NCI-H1694 (cell line): ENCODE measurements around the gene LRTM2.

ENCODE experiments used
- DNase-seq: peaks from one replicate; lab custom pipeline; 2025; lab: John Stamatoyannopoulos, UW

The LRTM2 gene

DNA sequence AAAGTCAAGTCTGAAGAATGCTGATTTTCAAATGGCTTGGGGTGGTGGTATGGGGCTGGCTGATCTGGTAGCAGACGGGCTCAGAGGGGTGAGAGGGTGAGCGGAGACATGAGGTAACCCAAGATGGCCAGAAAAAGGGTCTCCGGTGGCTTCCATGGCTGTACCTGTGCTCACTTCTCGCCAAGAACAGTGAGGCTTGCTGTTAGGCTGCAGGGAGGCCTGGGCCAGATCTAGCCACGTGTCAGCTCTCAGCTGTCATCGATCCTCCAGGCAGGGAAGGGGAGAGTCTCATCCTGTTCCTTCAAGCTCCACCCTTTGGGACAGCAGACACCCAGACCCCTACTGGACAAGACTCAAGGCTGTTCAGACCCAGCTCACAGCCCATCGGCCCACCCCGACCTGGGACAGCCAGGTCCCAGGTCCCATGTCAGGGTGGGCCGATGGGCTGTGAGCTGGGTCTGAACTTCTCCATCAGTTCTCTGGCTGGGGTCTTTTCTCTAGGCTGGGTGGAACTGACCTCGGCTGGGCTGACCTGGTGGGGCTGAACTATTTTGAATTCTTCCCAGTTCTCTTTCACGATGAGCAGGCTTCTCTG is 9.0 kb downstream of the LRTM2 start:
- no peak for DNase-seq

DNA sequence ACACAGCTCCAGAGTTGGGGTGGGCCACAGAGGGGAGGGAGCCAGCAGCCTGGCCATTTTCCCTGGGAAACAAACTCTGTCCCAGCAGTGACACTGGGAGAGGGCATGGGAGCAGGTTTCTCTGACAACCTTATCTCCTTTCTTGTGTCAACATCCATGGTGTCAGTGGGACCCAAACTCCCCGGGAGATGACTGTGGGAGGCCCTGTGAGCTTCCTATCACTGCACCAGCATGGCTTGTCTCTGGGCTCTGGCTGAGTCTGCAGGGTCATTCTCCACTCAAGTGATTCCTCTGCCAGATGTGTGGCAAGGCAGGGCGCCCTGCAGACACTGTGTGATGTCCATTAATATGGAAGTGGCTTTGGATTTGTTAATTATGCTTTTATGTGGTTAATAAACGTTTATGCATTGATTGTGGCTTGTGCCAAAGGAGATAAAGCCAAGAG is 10.1 kb downstream of the LRTM2 start:
- no peak for DNase-seq

DNA sequence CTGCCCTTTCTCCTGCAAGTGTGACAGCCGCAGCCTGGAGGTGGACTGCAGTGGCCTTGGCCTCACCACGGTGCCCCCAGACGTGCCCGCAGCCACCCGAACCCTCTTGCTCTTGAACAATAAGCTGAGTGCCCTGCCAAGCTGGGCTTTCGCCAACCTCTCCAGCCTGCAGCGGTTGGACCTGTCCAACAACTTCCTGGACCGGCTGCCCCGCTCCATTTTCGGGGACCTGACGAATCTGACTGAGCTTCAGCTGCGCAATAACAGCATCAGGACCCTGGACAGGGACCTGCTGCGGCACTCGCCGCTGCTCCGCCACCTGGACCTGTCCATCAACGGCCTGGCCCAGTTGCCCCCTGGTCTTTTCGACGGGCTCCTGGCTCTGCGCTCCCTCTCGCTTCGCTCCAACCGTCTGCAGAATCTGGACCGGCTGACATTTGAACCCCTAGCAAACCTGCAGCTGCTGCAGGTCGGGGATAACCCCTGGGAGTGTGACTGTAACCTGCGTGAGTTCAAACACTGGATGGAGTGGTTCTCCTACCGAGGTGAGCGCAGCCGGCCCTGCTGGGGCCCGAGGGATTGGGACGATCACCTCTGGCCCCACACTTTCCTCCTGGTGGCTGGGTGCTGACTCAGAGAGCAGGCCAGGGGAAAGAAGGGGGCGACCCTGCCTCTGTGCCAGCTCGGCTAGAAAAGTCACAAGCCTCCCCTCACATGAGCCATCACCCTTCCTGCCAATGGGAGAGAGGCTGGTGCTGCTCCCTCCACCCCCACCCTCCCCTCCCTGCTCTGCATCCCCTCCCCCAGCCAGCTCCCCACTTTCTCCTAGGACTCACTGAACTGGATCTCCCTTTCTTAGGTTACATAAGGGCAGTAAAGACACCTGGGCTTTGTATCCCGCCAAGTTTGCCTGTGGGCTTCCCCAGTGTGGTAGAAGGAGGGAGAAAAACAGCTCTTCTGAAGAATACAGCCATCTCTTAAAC is 10.9 kb downstream of the LRTM2 start:
- DNase-seq, result no peak

DNA sequence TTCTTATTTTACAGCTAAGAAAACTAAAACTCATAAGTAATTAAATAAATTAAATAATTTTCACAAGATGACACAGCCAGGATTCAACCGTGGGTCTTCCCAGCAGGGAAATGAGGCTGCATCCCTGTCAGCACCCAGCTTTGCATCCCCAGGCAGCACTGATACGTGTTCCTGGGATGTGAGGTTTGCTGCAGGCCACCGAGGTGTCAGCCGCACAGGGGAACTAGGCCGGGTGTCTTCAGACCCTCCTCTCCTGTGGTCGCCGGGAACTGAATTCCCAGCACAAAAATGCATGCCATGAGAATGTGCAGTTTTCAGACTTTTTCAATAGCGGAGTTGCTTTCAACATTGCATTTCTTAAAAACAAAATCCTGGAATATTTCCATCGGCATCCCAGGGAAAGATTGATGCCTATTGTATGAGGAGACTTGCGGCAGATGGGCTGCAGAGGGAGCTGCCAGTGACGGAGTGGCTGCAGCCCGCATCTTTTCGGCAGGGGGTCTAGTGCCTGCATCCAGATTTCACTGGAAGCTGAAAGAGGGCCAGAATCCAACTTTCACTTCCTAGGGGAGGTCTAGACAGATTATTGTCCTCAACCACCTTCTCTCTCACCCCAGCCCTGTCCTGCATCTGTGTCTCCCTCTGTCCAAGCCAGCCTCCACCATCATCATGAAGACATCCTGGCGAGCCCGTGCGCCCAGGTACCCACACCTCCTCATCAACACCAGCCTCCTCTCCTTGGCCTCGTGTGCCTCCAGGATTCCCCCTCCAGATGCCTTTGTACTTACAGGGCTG is 12.6 kb downstream of the LRTM2 start:
- DNase-seq, result peak; percentile 82

DNA sequence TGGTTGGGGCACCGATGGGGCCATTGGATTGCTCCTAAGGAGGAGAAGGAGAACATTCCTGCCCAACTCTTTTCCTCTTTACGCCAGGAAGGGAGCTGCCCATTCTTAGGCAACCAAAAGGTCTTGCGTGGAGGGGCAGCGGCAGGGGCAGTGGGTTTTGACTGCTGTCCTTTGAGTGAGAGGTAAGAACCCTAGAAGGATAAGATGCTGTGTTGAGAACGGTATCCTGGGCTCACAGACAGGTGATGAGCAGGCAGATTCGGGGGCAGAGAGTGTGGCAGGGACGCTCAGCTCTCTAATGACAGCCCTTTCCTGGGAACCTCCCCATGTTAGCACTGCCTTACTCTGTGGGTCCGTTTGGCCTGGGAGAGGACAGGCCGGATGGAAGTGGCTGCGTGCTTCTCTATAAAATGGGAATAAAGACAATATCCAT is 13.2 kb downstream of the LRTM2 start:
- DNase-seq, result no peak

DNA sequence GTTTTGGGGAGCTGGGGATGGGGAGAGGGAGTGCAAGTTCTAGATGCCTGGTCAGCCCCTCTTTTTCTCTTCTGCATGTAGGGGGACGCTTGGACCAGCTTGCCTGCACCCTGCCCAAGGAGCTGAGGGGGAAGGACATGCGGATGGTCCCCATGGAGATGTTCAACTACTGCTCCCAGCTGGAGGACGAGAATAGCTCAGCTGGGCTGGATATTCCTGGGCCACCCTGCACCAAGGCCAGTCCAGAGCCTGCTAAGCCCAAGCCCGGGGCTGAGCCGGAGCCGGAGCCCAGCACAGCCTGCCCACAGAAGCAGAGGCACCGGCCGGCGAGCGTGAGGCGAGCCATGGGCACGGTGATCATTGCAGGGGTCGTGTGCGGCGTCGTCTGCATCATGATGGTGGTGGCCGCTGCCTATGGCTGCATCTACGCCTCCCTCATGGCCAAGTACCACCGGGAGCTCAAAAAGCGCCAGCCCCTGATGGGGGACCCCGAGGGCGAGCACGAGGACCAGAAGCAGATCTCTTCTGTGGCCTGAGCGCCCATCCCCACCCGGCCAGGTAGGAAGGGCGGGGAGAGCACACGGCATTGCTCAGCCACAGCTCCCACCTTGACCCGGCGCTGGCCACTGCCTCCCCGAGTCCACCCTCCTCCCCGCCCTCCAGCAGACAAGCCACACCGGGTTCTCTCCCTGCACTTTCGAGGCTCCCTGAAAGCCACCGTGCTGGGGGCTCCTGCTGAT is 14.0 kb downstream of the LRTM2 start:
- no peak for DNase-seq

DNA sequence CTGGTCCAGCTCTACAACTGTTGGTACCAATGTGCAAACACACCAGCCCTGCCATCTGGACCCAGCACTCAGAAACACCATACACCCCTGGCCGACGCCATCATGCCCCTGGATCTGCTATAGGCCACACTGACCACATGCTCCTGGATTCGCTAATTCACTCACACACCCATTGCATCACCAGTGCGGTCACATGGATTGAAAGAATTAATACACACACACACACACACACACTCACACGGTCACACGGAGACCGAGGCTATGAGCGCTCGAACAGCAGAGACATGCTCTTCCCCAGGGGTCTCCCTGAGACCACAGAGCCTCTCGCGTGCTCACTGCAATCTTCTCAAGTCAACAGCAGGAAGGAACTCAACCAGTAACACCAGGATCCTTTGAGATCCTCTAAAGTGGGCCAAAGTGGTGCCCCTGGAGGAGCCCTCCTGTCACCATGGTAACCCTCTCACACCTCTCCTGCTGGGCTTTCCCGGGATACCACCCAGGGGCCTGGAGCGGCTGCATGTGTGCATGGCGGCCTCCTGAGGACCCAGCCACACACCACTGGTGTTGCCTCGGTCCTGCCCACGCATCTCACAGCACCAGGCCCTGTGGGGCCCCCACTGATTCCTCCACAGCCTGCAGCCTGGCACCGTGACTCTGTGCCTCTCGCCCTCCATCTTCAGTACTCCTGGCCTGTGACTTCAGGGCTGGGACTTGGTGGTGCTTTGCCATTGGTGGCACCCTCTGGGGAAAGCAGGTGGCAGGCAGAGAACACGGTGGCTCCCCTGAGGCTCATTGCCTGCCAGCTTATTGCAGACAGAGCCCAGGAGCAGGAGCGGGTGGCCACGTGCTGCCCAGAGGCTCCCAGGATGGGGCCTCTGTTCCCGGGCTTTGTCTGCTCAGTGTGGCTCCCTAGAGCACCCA is 15.1 kb downstream of the LRTM2 start:
- DNase-seq, result peak; percentile 47

DNA sequence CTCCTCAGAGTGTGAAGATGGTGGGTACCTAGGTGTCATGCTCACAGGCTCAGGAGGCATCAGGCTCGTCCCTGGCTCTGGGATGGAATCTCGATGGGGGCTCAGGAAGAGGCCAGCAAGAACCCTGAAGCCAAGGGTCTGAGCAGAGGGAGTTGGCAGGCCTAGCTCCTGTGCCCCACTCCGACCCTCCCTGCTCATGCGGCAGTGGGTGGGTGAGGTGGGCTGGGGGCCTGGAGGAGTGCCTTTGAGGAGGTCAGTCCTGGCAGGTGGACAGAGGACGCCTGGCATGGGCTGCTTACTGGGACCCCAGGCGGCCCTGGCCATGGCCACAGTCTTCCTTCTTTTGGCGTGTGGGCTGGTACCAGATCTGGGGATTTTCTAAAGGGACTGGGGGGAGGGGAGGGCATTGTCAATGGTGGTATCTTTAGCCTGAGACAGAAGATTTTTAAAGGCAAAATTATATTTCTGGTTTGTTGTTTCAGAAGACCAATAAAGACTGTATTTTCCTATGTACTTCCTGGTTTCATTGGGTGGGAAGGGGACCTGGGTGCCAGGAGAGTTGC is 16.0 kb downstream of the LRTM2 start:
- DNase-seq, result no peak

DNA sequence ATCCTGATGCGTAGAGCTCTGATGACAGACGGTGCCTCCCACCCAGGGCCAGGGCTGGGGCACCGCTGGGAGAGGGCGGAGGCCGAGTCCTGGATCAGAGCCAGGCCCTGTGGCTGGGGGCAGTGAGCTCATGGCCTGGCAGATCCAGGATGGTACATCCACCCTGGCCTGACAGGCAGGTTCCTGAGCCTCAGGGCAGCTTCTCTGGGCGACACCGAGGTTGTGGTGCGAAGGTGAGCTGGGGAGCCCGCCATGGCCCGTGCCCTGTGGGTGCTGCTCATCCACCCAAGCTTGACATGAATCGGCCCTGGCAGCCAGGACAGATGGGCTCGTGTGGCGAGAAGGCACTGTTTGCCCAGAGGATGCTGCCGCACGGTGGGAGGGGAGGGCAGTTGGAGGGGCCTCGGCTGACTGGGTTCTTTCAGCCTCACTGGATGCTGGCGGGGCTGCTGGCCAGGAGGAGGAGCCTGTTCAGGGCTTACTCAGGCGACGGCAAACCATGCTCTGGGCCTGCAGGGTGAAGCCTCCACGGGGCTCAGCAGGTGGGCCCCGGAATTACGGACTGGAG is 16.6 kb downstream of the LRTM2 start:
- DNase-seq, result peak; percentile 96

DNA sequence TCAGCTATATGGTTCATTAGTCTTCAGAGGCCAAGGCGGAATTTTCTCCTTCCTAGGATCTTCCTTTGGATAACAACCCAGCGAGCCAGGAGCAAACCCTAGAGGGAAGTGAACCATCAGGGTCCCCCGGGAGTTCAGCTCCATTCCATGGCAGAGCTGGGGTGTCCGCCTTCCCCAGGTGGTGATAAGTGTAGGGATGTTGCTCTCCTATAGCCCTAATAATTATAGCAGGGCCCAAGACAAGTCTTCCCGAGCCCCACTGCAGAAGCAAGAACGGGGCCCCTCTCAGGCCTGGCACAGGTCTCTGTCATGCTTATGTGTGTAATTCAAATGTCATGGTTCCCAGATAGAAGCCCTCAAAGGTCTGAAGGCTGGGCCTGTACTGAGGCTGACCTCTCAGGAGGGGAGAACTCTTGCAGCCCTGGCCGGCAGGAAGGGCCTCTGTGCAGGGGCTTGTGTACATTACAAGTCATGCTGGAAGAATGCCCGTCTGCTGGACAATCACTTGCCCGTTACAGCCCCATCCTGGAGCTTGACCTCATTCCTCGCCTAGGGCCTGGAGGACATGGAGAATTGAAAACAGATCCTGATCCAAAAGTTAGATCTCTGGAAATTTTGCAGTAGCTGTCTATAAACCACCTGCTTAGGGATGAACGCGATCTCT is 17.3 kb downstream of the LRTM2 start:
- peak; percentile 58 for DNase-seq

DNA sequence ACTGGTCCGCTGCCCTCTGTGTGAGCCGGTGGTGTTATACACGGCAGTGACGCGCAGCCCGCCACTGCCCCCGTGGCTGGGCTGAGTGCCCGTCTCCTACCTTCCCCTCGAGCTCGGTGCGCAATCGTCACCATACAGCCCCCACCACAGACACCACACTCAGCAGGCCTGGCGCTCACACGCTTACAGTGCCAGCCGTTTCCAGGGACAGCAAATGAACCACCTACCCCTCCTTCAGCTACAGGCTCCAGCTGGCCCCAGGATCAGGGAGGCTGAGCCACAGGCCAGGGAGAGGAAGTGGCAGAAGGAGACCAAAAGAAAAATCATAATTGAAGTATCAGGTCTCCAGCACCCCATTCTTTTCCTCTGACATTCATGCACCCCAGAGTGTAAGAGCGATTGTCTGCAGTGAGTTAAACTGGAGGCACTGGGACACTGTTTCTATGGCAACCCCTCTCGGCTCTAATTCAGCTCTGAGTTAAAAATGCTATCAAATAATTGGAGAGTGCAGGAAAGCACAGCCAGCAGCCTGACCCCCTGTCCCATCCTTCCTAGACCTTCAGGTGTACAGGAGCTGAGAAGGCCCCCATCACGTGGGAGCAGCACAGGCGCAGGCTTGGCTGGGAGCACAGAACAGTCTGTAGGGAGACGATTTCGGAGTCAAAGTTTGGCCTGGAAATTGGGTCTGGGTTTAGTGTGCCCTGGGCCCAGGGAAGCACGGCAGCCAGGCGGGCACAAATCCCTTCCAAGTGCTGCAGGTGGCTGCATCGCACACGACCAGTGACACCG is 18.0 kb downstream of the LRTM2 start:
- DNase-seq, result peak; percentile 70

DNA sequence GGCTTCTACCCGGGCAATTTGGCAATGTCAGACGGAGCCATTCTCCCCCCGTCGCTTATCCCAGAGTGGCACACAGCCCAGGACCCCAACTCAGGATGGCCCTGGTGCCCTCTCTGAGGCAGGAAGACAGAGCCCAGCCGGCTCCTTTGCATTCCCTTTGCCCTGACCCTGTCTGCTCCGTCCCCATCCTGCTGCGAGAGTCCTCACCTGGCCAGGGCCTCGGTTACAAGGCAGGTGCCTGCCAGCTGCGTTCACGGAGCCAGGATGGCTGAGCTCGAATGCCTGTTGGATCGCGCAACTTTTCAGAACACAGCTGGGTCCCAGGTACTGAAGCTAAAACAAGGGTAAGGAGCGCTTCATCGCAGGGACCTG is 18.6 kb downstream of the LRTM2 start:
- no peak for DNase-seq

DNA sequence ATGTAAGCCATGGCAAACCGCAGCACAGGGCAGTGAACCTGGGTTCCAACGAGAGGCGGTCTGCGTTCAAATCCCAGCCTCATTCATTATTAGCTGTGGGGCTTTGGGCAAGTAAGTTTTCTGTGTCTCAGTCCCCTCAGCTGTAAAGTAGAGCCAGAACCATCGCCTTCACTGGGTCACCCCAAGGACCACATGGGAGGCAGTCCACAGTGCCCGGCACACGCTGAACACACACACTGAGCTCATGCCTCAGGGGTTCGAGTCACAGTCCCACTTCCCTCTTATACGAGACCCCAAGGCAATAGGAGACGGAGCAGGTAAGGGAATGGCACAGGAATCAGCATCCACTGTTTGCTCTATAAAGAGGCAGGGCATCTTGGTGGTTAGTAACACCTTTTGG is 19.1 kb downstream of the LRTM2 start:
- DNase-seq, result no peak

DNA sequence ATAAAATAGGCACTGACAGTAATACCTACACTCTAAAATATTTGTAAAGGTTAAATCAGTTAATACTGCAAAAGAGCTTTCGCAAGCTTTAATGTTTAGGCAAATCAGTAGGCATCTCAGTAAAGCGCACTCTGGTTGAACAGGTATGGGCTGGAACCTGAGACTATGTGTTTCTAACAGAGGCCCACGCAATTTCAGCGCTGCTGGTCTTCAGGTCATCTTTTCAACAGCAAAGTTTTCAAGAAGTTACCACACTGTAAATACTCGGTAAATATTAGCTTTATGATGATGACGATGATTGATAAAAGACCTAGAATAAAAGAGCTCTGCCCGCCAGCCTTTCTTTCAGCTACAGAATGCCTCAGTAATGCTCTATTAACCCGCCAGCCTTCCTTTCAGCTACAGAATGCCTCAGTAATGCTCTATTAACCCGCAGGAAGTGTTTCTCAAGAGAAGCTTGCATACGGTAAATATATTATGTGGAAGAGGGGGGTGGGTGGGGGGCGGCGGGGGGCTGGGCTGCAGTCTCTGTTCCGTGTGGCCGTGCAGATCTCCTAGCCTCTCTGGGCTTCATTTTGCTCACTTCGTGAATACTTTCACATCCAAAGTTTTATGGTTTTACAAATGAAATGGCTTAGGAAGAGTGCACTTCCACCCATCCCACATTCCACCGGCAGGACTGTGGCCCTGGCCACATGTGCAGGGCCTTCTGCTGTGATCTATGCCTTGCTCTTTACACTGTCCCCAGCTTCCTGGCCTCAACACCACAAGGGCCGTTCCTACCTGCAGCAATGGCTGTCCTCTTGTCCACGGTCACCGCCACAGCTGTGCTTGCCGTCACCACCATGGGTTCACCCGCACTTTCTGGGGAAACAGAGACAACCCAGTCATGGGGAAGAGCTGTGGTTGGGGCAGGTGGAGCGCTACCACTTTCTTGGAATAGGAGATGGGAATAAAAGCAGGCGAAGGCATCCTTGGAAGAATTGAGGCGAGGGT is 19.9 kb downstream of the LRTM2 start:
- DNase-seq, result no peak

DNA sequence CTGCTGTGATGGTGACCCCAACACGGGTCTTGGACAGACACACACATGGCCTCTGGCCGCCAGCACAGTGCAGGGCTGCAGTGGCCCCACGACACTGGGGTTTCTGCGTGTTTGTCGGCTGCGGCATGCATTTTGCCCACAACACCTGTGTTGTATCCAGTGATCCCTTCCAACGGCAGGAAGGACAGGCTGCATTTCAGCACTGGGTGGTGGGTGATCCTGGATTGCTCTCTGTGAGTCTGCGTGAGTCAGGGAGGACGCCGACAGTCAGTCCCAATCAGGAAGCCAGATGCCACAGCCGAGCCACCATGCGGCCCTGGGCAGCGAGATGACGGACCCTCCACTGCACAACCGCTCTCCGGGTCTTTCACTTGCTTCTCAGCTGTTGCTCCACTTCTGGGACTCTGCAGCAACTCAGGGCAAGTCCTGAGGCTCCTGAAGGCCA is 20.6 kb downstream of the LRTM2 start:
- no peak for DNase-seq

DNA sequence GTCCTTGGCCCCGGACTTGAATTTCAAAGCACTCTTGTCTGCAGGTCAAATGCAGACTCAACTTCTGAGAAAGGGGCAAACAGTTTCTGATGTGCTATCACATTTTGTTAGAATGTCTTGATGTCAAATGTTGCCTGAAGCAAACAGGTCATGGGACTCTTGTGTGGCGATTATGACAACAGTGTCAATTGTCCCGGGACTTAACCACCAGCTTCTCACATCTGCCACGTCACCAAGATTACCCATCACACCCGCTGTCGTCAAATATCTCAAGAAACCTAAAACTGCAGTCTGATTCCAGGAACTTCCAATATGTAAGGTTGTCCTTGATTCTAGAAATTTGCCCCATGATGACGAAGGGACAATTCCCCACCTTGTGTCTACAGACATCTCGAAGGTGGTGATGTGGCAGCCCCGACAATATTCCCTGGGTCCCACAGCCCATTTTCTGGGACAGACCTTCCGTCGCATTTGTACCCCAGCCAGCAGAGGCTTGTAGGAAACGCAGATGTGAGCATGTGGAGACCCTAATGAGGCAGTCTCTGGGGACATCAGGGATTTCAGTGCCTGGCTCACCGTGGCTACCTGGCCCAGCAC is 21.3 kb downstream of the LRTM2 start:
- DNase-seq, result no peak
